GM12878 (cell line): Measurements from ENCODE around the gene KDM6A. TPM values are rescaled to one million over a fixed set of nuclear protein-coding genes. Genes with fewer than 3 reads are reported as not detected.

Experiments
- ATAC-seq: fragments of 200-7000 bp; cut with Tn5 transposase; 3 replicates; pipeline ENCODE4 v1.9.1; 2020; ENCODE audit warnings: mild to moderate bottlenecking, moderate library complexity
- BruUV-seq: library from RNA; stranded (reverse); fragments of 400-500 nt; replicated peaks from 2 replicates; lab custom pipeline; 2021; lab: Mats Ljungman, UMichigan
- CTCF ChIA-PET: fragments of 300-600 bp; sonication (Branson Sonifier 250); formaldehyde crosslinking; extraction: SDS; loops from one replicate; lab custom pipeline; 2021; ENCODE audit warnings: inconsistent platforms; lab: Yijun Ruan, JAX
- POLR2A ChIA-PET: fragments of 350-600 bp; formaldehyde crosslinking; extraction: SDS; loops from one replicate; lab custom pipeline; 2021; ENCODE audit warnings: inconsistent platforms; lab: Charles Lee
- RAD21 ChIA-PET: fragments of 300-600 bp; sonication (Branson Sonifier 250); formaldehyde crosslinking; loops from one replicate; lab custom pipeline; 2023; ENCODE audit warnings: antibody characterized with exemption; ENCODE audit not compliant: unreplicated experiment; lab: Charles Lee
- SMC1A ChIA-PET: fragments of 300-600 bp; sonication (Branson Sonifier 250); formaldehyde crosslinking; loops from one replicate; lab custom pipeline; 2023; ENCODE audit not compliant: unreplicated experiment, uncharacterized antibody; lab: Charles Lee
- DNase-seq: peaks from one replicate; pipeline ENCODE4 v3.0.0-alpha.2; 2011; ENCODE audit warnings: low read depth, low spot score
- FAIRE-seq: peaks from 3 replicates; lab custom pipeline; 2011; peaks lifted over from hg19 to GRCh38; lab: Jason Lieb, UNC
- H2AFZ ChIP-seq: 2 replicates; pipeline ENCODE4 v1.6.0; 2011; ENCODE audit warnings: low read depth, low read length, control low read depth; ENCODE audit not compliant: control insufficient read depth
- H3K27ac ChIP-seq: 2 replicates; pipeline ENCODE4 v1.5.1; 2011; ENCODE audit warnings: control low read depth; ENCODE audit not compliant: control insufficient read depth, insufficient read depth
- H3K27me3 ChIP-seq, 2 experiments: replicated peaks in 1 of 2; 2 replicates each; pipeline versions ENCODE4 v1.6.0 to v1.6.1; 2011; ENCODE audit warnings: low read length in 1 of 2; ENCODE audit not compliant: control insufficient read depth in 2 of 2, insufficient read depth in 2 of 2
- H3K36me3 ChIP-seq, 2 experiments: 2 replicates each; pipeline ENCODE4 v1.5.1; 2011; ENCODE audit warnings: low read length in 1 of 2; ENCODE audit not compliant: control insufficient read depth in 2 of 2, insufficient read depth in 2 of 2
- H3K4me1 ChIP-seq: 2 replicates; pipeline ENCODE4 v1.6.1; 2011; ENCODE audit warnings: mild to moderate bottlenecking, low read length, moderate library complexity, mixed read lengths; ENCODE audit not compliant: control insufficient read depth, insufficient read depth
- H3K4me2 ChIP-seq: 2 replicates; pipeline ENCODE4 v1.6.0; 2011; ENCODE audit warnings: control low read depth; ENCODE audit not compliant: control insufficient read depth, insufficient read depth
- H3K4me3 ChIP-seq: fragments of 200-600 bp; sonication (generic); 2 replicates; pipeline ENCODE4 v1.5.1; 2016
- H3K79me2 ChIP-seq: 2 replicates; pipeline ENCODE4 v1.6.0; 2011; ENCODE audit warnings: low read length; ENCODE audit not compliant: control insufficient read depth, insufficient read depth
- H3K9ac ChIP-seq: 2 replicates; pipeline ENCODE4 v1.8.0; 2011; ENCODE audit warnings: low read length, control low read depth, mixed read lengths; ENCODE audit not compliant: control insufficient read depth, insufficient read depth
- H3K9me3 ChIP-seq: replicated peaks from 3 replicates; pipeline ENCODE4 v1.5.1; 2011; ENCODE audit warnings: mild to moderate bottlenecking, low read length; ENCODE audit not compliant: control insufficient read depth, insufficient read depth
- H4K20me1 ChIP-seq: 2 replicates; pipeline ENCODE4 v1.6.0; 2011; ENCODE audit not compliant: control insufficient read depth, insufficient read depth
- BRCA1 ChIP-seq: IDR thresholded peaks from 2 replicates; pipeline ENCODE4 v1.6.1; 2011; ENCODE audit warnings: low read depth, low read length, improper control_type of control experiment
- SIN3A ChIP-seq: IDR thresholded peaks from 2 replicates; pipeline ENCODE4 v1.6.1; 2012; ENCODE audit warnings: low read depth, low read length, improper control_type of control experiment
- SMARCA5 ChIP-seq: fragments of 450-650 bp; IDR thresholded peaks from 2 replicates; pipeline ENCODE4 v1.6.1; 2017; ENCODE audit warnings: mild to moderate bottlenecking
- WGBS: methylation state at CpG from one replicate; pipeline ENCODE4 v1.1.6; 2016; ENCODE audit warnings: low lambda C conversion rate; ENCODE audit not compliant: insufficient replicate concordance, insufficient coverage; ENCODE audit errors: missing lambda C conversion rate; 5-methylcytosine and 5-hydroxymethylcytosine counted together
- in situ Hi-C: fragments of 300-500 bp; cut with MboI; formaldehyde crosslinking; loops from 9 replicates; pipeline ENCODE4 v1.14.3; 2018; ENCODE audit warnings: mixed read lengths
- intact Hi-C: fragments of 100-400 bp; cut with micrococcal nuclease; formaldehyde crosslinking; loops from one replicate; pipeline ENCODE4 v1.14.2; 2022; ENCODE audit not compliant: unreplicated experiment
- polyA plus RNA-seq, 11 experiments: library from polyadenylated mRNA; depleted of rRNA in 4 of 11; unstranded in 6 of 11; stranded (reverse) in 5 of 11; fragments of >200 nt; fragmentation: Nextera tagmentation in 4 of 11; fragmentation: Illumina TruSeq in 1 of 11; extraction: Ambion mirVana in 4 of 11; extraction: Trizol in 1 of 11; gene quantifications; 1 replicate in 1 of 11; 2 replicates in 10 of 11; pipeline versions ENCODE4 v1.2.1 to v1.2.3, GENCODE V29; 2011 to 2016; ENCODE audit warnings: inconsistent platforms in 2 of 11, missing spikeins in 2 of 11, low read depth in 1 of 11
- total RNA-seq, 4 experiments: library from RNA; depleted of rRNA in 3 of 4; stranded (reverse); fragments of >200 nt in 3 of 4; fragmentation: Illumina TruSeq in 1 of 4; extraction: Trizol in 1 of 4; gene quantifications; 2 replicates each; pipeline versions ENCODE4 v1.2.1 to v1.2.3, GENCODE V29; 2013 to 2021
- TF ChIP-seq, protein P1 (sequence below): fragments of 450-650 bp; IDR thresholded peaks from 2 replicates; pipeline ENCODE4 v1.6.1; 2016; ENCODE audit warnings: mild to moderate bottlenecking
- TF ChIP-seq, protein P2 (sequence below): fragments of 450-650 bp; formaldehyde crosslinking; IDR thresholded peaks from 2 replicates; pipeline ENCODE4 v1.5.0; 2022; ENCODE audit warnings: mild to moderate bottlenecking, missing genetic modification characterization
- TF ChIP-seq, protein P3 (sequence below): fragments of 450-650 bp; formaldehyde crosslinking; IDR thresholded peaks from 2 replicates; pipeline ENCODE4 v1.4.0; 2022; ENCODE audit warnings: mild to moderate bottlenecking, moderate library complexity
- TF ChIP-seq, protein P4 (sequence below): IDR thresholded peaks from 2 replicates; pipeline ENCODE4 v1.6.1; 2012; ENCODE audit warnings: low read length, inconsistent platforms
- TF ChIP-seq, protein P5 (sequence below): fragments of 450-650 bp; IDR thresholded peaks from 2 replicates; pipeline ENCODE4 v1.6.1; 2017; ENCODE audit warnings: borderline replicate concordance

KDM6A gene
- total and polyA plus RNA-seq, 10 of the 15 experiments (the other 5 are each of a cell fraction or from before 2014, with no cell fraction given): 7.9 to 29.0 (median 20.4) TPM

DNA sequence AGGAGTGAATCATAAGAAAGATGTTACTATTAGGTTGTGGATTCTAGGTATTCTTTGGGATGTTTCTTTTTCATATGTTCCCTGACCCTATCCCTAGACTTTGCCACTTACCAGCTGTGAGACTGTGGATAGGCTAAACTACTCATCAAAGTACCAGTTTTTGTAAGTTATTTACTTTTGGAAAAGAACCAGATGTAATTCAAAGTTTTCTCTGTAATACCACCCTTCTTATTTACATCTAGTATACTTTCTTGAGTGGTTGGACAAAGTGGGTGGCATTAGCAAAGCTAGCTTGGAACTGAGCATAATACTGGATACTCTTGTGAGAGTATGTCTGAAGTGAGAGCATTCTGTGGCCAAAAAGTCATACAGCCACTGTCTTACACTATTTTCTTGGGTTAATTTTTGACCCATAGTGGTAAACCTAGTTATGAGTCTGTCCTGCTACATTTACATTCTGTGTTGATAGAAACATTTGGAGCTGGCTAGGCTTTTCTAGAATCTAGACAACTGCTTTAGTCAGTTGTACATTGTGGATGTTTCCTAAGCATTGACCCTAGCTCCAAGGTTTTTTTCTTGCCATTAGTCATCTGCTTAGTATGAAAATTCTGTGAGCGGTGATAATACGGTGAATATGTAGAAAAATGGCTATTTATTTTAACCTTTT is 41.7 kb downstream of the KDM6A start:
- WGBS: 100% methylated on average over 2 of the region's 2 CpGs
- BruUV-seq: no TSS peak
- ATAC-seq (peak; percentile 94), FAIRE-seq (peak; percentile 65), DNase-seq (no peak)
- peaks cover 7% of the 10 kb centered on the region; the same call in 1 of the 2 replicates for H3K4me1 ChIP-seq
- H3K9me3 ChIP-seq: peaks cover 2% of the 10 kb centered on the region; the same call in 2 of the 3 replicates
- peak overlapping the region; percentile 4; the same call in 1 of the 2 replicates for H3K4me2 ChIP-seq
- CTCF ChIA-PET: interaction anchor here (1.7 to 1.8 kb wide), 2 partner anchors 9 to 10 kb away, joined by 4 to 6 read pairs; no protein-coding TSS in a partner anchor
- SMC1A ChIA-PET: interaction anchor here (0.8 to 3.0 kb wide), 7 partner anchors 10 to 98 kb away, joined by 3 to 28 read pairs (median 4); no protein-coding TSS in a partner anchor
- no peaks in the 10 kb centered on the region for H3K36me3 ChIP-seq
- H3K27me3 ChIP-seq: no peaks in the 10 kb centered on the region
- intact Hi-C loops: no loop called here
- POLR2A ChIA-PET: interaction anchor here (1.1 to 2.4 kb wide), 4 partner anchors 9 to 42 kb away, joined by 3 to 17 read pairs (median 6); partner anchors contain the start of gene KDM6A
- H4K20me1 ChIP-seq: no peaks in the 10 kb centered on the region
- H3K27ac ChIP-seq: peak overlapping the region; percentile 30; the same call in 1 of the 2 replicates
- H3K79me2 ChIP-seq: peaks cover 72% of the 10 kb centered on the region
- no peak overlapping the region for H2AFZ ChIP-seq
- H3K4me3 ChIP-seq: no peak overlapping the region
- RAD21 ChIA-PET: interaction anchor here (0.8 to 2.4 kb wide), 7 partner anchors 8 to 98 kb away, joined by 3 to 20 read pairs (median 5); no protein-coding TSS in a partner anchor
- H3K9ac ChIP-seq: peak overlapping the region; percentile 19; the same call in 1 of the 2 replicates
- in situ Hi-C loops: no loop called here
- TF ChIP-seq, protein P1, sequence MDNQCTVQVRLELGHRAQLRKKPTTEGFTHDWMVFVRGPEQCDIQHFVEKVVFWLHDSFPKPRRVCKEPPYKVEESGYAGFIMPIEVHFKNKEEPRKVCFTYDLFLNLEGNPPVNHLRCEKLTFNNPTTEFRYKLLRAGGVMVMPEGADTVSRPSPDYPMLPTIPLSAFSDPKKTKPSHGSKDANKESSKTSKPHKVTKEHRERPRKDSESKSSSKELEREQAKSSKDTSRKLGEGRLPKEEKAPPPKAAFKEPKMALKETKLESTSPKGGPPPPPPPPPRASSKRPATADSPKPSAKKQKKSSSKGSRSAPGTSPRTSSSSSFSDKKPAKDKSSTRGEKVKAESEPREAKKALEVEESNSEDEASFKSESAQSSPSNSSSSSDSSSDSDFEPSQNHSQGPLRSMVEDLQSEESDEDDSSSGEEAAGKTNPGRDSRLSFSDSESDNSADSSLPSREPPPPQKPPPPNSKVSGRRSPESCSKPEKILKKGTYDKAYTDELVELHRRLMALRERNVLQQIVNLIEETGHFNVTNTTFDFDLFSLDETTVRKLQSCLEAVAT: peak; percentile 51; the same call in 1 of the 2 replicates
- TF ChIP-seq, protein P2, sequence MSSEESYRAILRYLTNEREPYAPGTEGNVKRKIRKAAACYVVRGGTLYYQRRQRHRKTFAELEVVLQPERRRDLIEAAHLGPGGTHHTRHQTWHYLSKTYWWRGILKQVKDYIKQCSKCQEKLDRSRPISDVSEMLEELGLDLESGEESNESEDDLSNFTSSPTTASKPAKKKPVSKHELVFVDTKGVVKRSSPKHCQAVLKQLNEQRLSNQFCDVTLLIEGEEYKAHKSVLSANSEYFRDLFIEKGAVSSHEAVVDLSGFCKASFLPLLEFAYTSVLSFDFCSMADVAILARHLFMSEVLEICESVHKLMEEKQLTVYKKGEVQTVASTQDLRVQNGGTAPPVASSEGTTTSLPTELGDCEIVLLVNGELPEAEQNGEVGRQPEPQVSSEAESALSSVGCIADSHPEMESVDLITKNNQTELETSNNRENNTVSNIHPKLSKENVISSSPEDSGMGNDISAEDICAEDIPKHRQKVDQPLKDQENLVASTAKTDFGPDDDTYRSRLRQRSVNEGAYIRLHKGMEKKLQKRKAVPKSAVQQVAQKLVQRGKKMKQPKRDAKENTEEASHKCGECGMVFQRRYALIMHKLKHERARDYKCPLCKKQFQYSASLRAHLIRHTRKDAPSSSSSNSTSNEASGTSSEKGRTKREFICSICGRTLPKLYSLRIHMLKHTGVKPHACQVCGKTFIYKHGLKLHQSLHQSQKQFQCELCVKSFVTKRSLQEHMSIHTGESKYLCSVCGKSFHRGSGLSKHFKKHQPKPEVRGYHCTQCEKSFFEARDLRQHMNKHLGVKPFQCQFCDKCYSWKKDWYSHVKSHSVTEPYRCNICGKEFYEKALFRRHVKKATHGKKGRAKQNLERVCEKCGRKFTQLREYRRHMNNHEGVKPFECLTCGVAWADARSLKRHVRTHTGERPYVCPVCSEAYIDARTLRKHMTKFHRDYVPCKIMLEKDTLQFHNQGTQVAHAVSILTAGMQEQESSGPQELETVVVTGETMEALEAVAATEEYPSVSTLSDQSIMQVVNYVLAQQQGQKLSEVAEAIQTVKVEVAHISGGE (CRISPR knock-in tag): no peak
- TF ChIP-seq SMARCA5 (no peak), BRCA1 (no peak), SIN3A (no peak)
- TF ChIP-seq, protein P3, sequence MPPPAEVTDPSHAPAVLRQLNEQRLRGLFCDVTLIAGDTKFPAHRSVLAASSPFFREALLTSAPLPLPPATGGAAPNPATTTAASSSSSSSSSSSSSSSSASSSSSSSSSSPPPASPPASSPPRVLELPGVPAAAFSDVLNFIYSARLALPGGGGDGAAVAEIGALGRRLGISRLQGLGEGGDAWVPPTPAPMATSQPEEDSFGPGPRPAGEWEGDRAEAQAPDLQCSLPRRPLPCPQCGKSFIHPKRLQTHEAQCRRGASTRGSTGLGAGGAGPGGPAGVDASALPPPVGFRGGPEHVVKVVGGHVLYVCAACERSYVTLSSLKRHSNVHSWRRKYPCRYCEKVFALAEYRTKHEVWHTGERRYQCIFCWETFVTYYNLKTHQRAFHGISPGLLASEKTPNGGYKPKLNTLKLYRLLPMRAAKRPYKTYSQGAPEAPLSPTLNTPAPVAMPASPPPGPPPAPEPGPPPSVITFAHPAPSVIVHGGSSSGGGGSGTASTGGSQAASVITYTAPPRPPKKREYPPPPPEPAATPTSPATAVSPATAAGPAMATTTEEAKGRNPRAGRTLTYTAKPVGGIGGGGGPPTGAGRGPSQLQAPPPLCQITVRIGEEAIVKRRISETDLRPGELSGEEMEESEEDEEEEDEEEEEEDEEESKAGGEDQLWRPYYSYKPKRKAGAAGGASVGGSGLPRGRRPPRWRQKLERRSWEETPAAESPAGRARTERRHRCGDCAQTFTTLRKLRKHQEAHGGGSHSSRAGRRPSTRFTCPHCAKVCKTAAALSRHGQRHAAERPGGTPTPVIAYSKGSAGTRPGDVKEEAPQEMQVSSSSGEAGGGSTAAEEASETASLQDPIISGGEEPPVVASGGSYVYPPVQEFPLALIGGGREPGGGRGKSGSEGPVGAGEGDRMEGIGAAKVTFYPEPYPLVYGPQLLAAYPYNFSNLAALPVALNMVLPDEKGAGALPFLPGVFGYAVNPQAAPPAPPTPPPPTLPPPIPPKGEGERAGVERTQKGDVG (CRISPR knock-in tag): no peak
- TF ChIP-seq, protein P4, sequence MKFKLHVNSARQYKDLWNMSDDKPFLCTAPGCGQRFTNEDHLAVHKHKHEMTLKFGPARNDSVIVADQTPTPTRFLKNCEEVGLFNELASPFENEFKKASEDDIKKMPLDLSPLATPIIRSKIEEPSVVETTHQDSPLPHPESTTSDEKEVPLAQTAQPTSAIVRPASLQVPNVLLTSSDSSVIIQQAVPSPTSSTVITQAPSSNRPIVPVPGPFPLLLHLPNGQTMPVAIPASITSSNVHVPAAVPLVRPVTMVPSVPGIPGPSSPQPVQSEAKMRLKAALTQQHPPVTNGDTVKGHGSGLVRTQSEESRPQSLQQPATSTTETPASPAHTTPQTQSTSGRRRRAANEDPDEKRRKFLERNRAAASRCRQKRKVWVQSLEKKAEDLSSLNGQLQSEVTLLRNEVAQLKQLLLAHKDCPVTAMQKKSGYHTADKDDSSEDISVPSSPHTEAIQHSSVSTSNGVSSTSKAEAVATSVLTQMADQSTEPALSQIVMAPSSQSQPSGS: 0 out of 2 replicates have a peak, but pooled peaks have one; percentile 23
- TF ChIP-seq, protein P5, sequence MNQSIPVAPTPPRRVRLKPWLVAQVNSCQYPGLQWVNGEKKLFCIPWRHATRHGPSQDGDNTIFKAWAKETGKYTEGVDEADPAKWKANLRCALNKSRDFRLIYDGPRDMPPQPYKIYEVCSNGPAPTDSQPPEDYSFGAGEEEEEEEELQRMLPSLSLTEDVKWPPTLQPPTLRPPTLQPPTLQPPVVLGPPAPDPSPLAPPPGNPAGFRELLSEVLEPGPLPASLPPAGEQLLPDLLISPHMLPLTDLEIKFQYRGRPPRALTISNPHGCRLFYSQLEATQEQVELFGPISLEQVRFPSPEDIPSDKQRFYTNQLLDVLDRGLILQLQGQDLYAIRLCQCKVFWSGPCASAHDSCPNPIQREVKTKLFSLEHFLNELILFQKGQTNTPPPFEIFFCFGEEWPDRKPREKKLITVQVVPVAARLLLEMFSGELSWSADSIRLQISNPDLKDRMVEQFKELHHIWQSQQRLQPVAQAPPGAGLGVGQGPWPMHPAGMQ: no peak
